SK-N-DZ (cell line): ENCODE measurements around the gene KIF17. TPM values are rescaled to one million over a fixed set of nuclear protein-coding genes. Genes with fewer than 3 reads are reported as not detected.
A peak's percentile ranks its signal among the peaks of the same experiment; 100 is the strongest.

Source experiments
- DNase-seq: peaks from one replicate; pipeline ENCODE4 v3.0.0-alpha.2; 2015; ENCODE audit warnings: low spot score
- polyA plus RNA-seq, 2 experiments: library from polyadenylated mRNA; depleted of rRNA; stranded (reverse); fragments of >200 nt; gene quantifications; 2 replicates each; pipeline ENCODE4 v1.2.3, GENCODE V29; 2014

KIF17 gene
- 2.3 and 3.8 TPM in 2 replicates for polyA plus RNA-seq (2014; cell fraction: cytosol; rRNA removed)
- 6.4 and 8.6 TPM in 2 replicates for polyA plus RNA-seq (2014; cell fraction: nucleus; rRNA removed)

DNA sequence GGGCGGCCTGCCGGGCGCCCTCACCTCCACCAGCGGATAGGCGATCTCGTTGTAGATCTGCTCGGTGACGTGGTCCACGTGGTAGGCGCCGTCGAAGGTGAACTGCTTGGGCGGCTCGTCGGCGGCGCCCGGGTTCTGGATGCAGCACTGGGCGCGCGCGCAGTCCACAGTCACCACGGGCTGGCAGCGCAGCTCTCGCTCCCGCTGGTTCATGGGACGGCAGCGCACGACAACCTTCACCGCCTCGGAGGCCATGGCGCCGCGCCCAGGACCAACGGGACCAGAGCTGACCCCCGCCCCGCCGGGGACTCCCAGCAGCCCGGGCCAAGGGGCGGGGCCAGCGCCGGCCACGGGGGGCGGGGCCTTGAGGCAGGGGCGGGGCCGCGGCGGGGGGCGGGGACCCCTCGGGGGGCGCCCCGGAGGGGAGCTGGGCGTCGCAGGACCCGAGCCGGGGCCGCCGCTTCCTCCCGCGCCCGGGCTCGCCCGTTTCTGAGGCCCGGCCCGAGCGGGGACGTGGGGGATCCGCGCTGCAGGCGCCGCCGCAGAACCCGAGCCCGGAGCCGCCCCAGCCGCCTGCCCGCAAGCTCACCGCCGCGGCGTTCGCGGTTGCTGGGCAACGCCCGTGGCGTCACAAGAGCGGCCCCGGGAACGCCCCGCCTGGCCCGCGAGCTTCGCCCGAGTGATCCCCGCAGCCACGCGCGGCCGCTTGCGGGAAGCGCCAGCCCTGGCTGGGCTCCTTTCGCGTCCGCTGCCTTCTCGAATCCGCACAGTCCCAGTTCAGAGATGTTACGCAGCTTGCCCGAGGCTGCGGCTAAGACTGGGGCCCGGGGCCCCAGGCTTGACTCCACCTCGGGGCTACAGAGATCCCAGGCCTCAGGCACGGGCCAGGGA, at the start of gene KIF17:
Gene KIF17, minus strand, starts transcription at position 556 of the 891 bp plus-strand sequence. Its CDS starts 301 bp downstream, at position 255.
- DNase-seq: peak; percentile 47

DNA sequence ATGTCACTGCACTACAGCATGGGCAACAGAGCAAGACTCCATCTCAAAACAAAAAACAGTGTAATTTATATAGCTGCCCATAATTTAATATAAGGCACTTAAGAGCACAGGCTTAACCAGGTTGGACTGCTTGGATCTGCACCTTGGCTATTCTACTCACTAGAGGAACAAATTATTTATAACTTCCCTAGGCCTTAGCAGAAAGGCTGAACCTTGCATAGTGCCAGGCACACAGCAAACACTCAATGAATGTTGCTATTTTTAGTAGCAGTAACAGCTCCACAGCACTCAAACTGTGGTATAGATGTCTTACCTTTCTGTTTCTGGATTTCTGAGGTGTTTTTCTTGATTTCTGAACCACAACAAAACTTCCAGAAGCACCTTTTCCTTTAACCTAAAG, 49.5 kb upstream of the KIF17 start:
- DNase-seq: no peak

DNA sequence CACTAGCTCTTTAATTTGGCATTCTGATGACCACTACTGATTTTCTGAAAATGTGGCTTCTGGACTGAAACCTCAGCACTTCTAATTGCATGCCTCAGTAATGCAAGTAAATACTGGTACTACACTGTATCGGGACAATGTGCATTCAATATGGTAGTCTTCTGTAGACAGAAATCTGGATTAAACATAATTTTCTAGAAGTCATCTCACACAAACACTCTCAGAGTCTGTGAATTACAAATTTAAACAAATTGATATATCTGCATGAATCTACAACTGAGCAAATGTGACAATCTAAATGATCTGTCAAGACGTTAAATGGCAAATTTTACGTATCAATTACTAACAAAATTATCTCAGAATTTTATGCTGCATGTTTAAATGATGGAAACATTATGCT, 45.6 kb upstream of the KIF17 start:
- DNase-seq: no peak

DNA sequence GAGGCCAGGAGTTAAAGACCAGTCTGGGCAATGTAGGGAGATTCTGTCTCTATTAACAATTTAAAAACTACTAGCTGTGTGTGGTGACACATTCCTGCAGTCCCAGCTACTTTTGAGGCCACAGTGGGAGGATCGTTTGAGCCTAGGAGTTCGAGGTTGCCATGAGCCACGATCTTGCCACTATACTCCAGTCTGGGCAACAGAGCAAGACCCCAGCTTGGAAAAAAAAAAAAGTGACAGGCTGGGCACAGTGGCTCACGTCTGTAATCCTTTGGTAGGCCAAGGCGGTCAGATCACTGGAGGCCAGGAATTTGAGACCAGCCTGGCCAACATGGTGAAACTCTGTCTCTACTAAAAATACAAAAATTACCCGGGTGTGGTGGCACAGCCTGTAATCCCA, 42.5 kb upstream of the KIF17 start:
- DNase-seq: no peak

DNA sequence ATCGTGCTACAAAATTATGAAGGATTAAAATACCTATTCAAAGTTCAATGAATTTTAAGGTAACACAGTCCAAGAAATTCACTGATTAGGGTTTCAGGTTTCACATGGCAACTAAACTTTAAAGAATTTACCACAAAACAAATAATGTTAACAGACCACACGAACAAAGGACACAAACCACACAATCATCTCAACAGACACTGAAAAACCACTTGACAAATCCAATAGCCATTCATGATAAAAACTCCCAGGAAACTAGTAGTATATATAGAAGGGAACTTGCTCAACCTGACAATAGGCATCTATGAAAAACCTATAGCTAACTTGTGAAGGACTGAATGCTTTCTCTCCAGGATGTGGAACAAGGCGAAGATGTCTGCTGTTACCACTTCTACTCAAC, 35.8 kb upstream of the KIF17 start:
- no peak for DNase-seq

DNA sequence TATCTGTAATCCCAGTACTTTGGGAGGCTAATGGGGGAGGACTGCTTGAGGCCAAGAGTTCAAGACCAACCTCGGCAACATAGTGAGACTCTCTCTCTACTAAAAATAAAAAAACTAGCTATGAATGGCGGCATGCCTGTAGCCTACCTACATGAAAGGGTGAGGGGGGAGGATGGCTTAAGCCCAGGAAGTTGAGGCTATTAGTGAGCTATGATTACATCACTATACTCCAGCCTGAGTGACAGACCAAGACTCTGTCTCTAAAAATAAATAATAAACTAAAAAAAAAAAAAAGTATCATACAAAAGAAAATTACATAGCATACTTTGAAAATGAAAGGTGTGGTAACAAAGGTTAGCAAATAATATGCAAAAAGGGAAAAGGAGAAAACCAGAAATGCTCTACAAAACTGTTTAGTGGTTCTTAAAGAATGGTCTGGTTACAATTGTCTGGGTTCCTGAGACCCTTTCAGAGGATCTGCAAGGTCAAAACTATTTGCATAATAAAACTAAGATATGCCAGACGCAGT, 33.7 kb upstream of the KIF17 start:
- DNase-seq: no peak

DNA sequence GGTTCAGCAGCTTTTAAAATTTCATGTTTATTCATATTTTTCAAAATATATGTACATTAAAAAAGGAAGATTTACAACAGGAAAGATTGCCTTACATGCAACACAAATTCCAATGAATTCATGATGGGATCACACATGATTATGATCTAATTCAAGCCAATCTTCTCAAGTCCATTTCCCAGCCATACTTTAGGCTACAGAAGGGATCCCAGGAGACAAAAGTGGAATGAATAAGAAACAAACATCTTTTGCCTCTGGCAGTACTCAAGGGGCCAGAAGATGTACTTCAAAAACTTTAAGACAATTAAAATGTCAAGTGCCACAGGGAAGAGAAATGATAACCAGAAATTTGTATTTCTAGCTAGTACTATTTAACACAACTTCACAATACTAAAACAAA, 24.9 kb upstream of the KIF17 start:
- DNase-seq: no peak

DNA sequence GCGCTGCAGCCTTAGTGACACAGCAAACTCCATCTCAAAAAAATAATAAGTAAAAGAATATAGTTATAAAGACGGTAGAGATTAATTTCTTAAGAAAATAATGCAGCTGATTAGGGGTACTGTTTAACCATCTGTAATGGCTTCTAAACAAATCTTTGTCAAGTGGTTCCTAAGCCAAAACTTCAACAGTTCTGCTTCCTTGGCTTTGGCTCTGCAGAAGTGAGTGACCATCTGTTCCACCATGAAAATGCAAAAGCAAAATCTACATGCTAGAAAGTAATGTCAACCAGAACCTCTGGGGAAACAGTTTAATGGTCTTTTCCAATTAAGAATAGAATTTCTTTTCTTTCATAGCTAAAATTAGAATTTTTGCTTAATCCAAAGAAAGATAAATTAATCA, 23.0 kb upstream of the KIF17 start:
- DNase-seq: no peak

DNA sequence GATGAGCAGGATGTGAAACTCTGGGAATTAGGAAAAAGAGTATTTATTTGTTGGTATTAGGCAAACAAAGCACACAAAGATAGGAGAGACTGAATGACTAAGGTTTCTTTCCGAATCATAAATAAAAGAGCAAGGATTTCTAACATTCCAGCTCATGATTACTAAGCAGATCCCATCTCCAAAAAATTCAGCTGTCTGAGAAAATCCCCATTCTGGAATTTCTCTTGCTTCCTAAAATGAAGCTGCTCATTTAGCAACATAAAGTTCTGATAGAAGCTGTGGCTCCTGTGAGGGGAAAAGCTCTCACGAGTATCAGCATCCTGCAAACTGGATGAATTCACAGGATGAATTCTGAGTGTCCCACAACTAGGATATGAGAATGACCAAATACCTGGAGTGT, 21.4 kb upstream of the KIF17 start:
- no peak for DNase-seq

DNA sequence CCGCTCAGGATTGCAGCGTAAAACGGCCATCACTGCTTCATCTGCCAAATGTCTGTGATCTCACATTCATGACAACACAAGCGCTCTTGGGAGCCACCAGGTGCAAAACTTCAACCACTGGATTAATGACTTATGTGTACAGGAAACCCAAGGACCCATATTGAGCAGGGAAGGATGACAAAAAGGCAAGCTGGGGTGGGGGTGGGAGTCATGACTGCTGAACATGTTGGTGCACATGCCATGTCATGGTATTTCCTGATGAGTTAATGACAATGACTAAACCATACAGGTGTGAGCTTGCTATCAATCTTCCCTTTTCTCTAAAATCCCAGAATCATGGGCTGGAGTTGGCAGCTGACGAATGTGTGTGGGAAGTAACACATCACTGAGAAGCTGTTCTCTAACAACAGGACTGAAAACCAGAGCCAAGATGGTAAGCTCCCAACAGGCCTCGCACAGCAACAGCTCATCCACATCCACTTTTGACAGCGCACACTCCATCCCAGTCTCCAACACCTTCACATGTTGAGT, 17.8 kb upstream of the KIF17 start:
- DNase-seq: no peak

DNA sequence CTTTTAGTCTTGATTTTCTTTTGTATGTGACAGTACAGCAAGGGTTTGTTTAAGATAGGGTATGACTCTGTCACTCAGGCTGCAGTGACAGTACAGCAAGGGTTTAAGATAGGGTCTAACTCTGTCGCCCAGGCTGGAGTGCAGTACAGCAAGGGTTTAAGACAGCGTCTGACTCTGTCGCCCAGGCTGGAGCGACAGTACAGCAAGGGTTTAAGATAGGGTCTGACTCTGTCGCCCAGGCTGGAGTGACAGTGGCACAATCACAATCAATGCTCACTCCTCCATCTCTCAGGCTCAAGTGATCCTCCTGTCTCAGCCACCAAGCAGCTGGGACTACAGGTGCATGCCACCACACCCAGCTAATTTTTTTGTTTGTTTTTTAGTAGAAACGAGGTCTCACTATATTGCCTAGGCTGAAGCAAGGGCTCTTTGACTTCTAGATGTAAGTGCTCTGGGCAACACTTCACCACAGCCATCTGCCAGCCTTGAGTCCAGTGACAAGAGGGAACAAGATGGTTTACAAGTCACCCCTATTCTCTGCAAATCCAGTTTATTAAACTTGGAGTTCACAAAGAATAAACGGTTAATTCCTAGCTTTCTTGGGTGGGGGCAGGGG, 15.7 kb upstream of the KIF17 start:
- DNase-seq: no peak

DNA sequence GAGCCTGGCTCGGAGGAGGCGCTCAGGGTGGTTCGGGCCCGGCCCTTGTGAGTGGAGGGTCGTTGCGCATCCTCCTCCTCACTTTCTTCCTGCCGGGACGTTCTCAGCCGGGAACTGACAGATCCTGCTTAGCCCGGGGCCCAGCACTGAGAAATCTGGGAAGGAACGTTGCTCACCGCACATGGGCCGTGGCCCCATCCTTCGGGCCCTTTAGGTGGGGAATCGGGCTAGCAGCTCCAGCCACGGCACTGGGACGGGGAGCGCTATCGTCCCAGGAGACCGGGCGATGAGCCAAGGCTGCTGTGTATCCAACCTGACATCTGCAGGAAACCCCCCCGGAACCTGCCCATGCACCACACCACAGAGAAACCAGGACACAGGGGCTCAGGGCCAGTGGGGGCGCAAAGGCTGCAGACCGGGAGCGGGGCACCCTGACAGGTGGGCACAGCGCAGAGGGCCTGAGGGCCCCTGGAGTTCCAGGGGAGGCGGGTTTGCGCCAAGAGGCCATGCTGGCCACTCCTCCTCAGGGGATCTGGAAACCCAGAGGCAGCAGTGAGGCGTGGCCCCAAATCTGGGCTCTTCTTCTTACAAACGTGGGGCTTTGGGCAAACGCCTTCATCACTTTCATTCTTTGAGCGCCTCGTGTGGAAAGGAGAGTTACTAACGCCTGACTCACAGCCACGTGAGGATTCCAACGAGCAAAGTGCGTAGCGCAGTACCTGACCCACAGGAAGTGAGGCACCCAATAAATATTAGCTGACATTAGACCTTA, 15.0 kb upstream of the KIF17 start, which contains the start of gene SH2D5:
Gene SH2D5, minus strand, starts transcription at position 116 of the 772 bp plus-strand sequence. CDS start 4,659 bp downstream, outside the sequence.
- DNase-seq: peak; percentile 72

DNA sequence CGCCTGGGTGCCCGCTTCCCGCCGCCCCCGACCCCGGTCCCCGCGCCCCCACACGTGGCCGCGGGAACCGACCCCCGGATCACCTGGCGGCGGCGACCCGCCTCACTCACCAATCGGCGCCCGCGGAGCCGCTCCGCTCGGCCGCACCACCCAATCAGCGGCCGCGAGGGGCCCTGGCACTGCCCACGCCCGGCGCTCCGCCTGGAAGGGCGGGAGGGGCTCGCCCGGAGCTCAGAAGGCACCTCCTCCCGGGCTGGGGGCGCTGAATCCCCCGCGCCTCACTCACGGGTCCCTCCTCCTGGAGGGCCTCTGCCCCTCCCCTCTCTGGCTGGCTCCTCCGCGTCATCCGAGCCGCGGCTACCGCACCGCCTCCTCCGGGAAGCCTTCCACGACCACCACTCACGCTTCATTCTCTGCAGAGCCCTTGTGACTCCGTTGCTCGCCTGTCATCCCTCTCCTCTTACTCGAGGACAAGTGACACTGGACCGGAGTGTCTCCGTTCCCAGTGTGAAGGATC, 14.3 kb upstream of the KIF17 start:
- peak; percentile 80 for DNase-seq

DNA sequence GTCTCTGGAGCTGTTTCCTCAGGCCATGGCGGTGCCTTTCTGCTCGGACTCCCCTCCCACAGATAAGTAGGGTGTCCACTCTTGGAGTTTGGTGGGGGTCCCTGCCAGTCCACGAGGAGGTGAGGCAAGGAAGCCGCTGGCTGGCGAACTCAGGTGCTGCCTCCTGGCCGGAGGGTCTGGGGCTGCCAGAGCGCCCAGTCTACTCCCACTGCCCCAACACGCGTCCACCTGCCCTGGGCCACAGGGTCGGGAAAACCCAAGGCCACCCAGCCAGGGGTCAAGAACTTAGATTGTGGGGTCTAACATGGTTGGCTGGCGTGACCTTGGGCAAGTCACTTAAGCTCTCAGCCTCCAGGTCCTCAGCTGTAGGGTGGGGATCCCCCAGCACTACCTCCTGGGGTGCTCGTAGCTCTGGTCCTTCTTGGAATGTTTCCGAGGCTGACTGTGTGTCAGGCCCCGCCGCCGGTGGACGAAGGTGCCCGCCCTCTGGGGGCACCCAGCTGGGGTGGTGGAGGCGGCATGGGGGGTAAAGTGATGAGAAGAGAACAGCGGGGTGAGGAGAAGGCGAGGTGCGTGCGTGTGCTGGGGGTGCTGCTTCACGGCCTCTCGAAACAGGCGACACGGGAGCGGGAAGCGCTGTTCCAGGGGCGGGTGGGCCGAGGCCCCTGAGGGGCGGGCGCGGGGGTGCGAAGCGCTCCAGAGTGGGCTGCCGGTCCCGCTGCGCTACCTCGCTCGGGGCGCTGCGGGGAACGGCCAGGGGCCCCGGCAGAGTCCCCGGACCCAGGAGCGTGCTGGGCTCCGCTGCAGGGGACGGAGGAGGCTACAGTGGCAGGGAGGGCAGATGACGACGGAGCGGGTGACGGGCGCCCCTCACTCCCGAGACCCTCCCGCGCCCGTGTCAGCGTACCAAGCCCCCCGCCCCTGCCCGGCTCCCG, 13.5 kb upstream of the KIF17 start:
- DNase-seq: no peak

DNA sequence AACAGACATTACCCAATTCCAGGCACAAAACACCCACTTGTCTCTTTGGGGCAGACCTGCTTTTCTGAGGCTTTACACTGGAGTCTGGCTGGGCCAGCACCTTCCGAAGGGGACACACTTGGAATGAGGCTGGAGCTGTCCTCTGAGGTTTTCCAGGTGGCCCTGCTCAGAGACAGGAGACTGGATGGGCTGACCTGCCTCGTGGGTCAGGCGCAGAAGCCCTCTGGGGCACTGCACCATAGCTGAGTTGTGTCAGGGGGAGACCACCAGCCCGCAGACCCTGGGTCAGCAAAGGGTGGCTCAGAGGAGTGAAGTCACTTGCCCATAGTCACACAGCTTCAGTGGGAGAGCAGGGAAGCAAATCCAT, 12.9 kb upstream of the KIF17 start:
- peak; percentile 29 for DNase-seq

DNA sequence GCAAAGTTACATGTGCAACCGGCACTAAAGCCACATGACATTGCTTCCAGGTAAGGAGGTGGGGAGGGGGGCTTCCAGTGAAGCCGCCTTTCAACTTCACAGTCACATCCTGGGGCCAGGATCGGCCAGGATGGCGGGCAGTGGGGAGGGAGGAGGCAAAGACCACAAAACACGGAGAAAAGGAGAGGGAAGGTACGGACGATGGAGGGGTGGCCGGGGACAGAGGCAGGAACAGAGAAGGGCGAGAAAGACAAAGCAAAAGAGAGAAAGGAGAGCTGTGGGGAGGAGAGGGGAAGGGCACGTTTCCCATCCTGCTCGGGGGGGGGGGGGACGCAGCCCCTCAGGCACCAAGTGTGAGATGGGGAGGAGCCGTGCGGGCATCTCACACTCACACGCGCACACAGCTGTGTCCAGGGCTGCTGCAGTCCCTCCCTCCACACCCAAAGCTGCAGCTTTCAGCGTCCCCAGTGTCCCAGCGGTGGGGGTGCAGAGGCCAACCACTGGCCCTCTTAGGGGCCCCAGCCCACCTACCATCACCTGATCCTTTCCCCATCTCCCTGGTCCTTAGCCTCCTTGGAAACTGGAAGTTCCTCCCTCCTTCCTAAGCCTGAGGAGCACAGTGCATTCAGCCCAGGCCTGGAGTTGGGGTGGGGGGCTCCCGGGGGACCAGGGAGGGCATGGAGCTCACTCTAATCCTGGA, 12.3 kb upstream of the KIF17 start:
- no peak for DNase-seq

DNA sequence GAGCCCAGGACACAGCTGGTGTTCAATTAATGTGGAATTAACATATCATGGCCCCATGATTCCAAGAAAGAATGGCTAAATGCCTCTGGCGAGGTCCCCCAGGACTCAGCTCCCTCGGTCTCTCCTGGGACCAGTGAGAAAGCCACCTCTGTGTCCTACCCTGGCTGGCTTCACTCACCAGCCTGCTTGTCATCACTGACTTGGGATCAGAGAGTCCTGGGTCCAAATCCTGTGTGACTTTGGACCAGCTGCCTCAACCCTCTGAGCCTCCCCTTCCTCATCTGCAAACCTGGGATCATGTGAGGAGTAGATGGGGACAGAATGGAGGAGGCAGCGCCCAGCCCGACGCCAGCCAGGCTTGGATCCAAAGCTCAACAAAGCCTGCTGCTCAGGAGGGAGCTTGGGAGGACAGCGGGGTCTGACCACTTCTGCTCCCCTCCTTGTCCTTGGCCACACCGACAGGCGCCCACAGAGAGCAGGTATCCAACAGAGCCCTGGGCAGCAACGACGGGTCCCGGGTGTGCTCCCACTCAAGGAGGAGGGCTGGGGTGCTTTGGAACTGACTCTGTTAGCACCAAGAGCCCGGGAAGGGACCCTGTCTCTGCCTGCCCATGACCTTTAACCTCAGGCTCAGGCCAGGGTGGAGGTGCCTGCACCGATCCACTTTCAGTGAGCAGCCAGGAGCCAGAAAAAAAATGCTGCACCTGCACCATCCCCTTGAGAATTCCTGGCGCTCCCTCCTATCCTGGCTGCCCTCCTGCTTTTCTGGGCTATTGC, 11.5 kb upstream of the KIF17 start:
- DNase-seq: no peak

DNA sequence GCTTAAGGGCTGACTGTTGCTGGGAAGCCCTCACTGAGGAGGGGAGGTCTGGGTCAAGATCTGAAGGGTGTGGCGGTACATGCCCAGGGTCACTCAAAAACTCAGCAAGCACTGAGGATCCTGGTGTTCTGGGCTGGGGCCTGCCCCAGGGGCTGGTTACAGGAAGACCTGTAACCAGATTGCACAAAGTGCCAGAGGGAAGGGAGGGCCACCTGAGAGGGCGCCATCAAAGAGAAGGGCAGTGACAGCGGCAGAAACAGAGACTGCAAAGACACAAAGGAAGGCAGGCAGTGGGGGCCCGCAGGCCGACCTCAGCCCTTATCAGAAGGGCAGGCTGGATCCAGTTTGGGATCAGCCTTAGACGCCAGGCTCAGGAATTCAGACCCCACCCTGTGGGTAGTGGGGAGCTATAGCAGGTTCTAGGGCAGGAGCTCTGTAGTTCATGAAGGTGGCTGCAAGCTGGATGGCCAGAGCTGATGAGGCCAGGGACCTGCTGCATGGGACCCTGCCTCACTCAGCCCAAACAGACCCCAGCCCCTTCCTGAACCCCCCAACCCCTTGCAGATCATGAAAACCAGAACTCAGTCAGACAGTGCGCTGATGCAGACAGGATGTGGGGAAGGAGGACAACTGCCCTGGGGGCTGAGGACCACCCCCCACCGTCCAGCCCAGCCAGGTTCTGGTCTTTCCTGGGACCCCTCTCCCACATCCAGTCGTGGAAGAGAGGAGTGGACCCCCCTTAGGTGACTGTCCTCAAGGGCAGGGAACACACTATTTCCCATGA, 10.8 kb upstream of the KIF17 start:
- DNase-seq: no peak
